Nephron progenitor cell (in vitro differentiated cells): ENCODE data around the gene ATP2B2.

Source experiments
- DNase-seq: peaks from one replicate; pipeline ENCODE4 v3.0.0; 2021
- H3K27ac Mint-ChIP-seq: 2 replicates; pipeline ENCODE4 v1.8.0; 2021; ENCODE audit warnings: mild to moderate bottlenecking, moderate library complexity, mixed read lengths
- H3K27me3 Mint-ChIP-seq: 2 replicates; pipeline ENCODE4 v1.8.0; 2021; ENCODE audit warnings: mild to moderate bottlenecking, low read depth, mixed read lengths; ENCODE audit not compliant: poor library complexity
- H3K36me3 Mint-ChIP-seq: 2 replicates; pipeline ENCODE4 v1.8.0; 2021; ENCODE audit warnings: low read depth, mixed read lengths
- H3K4me1 Mint-ChIP-seq: 2 replicates; pipeline ENCODE4 v1.8.0; 2021; ENCODE audit warnings: mixed read lengths
- H3K4me3 Mint-ChIP-seq: 2 replicates; pipeline ENCODE4 v1.8.0; 2021; ENCODE audit warnings: mild to moderate bottlenecking, moderate library complexity, mixed read lengths
- H3K9me3 Mint-ChIP-seq: 2 replicates; pipeline ENCODE4 v1.8.0; 2021; ENCODE audit warnings: mild to moderate bottlenecking, moderate library complexity, mixed read lengths
- TF ChIP-seq, protein P1 (sequence below): fragments of 200-600 bp; sonication (generic); IDR thresholded peaks from 2 replicates; pipeline ENCODE4 v1.5.0; 2021; ENCODE audit warnings: antibody characterized with exemption

Gene ATP2B2

DNA sequence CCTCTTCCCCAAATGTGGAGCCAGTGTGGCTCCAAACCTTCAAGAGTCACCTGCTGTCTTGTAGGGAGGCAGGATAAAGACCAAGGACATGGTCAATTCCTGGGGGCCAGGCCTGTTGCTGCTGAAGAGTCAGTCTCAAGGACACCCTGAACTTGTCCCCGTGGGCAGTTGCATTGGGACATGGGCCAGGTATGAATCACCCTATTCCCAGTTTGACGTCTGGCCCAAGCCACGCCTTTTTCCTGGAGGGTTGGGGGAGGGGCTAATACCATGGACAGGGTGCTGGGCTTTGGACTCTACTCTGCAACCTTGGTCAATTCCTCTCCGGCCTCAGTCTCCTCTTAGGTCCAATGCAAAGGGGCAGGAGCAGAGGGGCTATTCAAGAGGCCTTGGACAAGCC, 10.4 kb downstream of the ATP2B2 start:
- no peak for DNase-seq
- Mint-ChIP-seq H3K36me3 (no peaks in the 10 kb centered on the region), H3K27me3 (peaks cover 16% of the 10 kb centered on the region), H3K4me3 (no peak overlapping the region), H3K9me3 (no peaks in the 10 kb centered on the region), H3K4me1 (peaks cover 12% of the 10 kb centered on the region), H3K27ac (no peak overlapping the region)
- TF ChIP-seq, protein P1, sequence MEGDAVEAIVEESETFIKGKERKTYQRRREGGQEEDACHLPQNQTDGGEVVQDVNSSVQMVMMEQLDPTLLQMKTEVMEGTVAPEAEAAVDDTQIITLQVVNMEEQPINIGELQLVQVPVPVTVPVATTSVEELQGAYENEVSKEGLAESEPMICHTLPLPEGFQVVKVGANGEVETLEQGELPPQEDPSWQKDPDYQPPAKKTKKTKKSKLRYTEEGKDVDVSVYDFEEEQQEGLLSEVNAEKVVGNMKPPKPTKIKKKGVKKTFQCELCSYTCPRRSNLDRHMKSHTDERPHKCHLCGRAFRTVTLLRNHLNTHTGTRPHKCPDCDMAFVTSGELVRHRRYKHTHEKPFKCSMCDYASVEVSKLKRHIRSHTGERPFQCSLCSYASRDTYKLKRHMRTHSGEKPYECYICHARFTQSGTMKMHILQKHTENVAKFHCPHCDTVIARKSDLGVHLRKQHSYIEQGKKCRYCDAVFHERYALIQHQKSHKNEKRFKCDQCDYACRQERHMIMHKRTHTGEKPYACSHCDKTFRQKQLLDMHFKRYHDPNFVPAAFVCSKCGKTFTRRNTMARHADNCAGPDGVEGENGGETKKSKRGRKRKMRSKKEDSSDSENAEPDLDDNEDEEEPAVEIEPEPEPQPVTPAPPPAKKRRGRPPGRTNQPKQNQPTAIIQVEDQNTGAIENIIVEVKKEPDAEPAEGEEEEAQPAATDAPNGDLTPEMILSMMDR = no peak

GRCh38 chr3:10494180-10494579, 11.2 kb downstream of the ATP2B2 start:
- Mint-ChIP-seq H3K36me3 (no peaks in the 10 kb centered on the region), H3K9me3 (no peaks in the 10 kb centered on the region), H3K4me3 (no peak overlapping the region), H3K27ac (no peak overlapping the region), H3K4me1 (peaks cover 11% of the 10 kb centered on the region), H3K27me3 (peaks cover 22% of the 10 kb centered on the region)
- TF ChIP-seq, protein P1 = no peak
- DNase-seq = no peak

GRCh38 chr3:10493202-10493589, 12.2 kb downstream of the ATP2B2 start:
- TF ChIP-seq, protein P1 = no peak
- H3K27me3 Mint-ChIP-seq = peaks cover 29% of the 10 kb centered on the region
- no peaks in the 10 kb centered on the region for H3K9me3 Mint-ChIP-seq
- no peaks in the 10 kb centered on the region for H3K36me3 Mint-ChIP-seq
- H3K4me1 Mint-ChIP-seq = peaks cover 11% of the 10 kb centered on the region
- no peak overlapping the region for H3K4me3 Mint-ChIP-seq
- H3K27ac Mint-ChIP-seq = no peak overlapping the region
- DNase-seq = no peak

- Mint-ChIP-seq H3K27me3 (peaks cover 28% of the 10 kb centered on the region), H3K4me3 (no peak overlapping the region), H3K36me3 (no peaks in the 10 kb centered on the region), H3K9me3 (no peaks in the 10 kb centered on the region), H3K4me1 (peaks cover 11% of the 10 kb centered on the region), H3K27ac (no peak overlapping the region)
- DNase-seq = no peak
- TF ChIP-seq, protein P1 = no peak
These were observed 12.8 kb downstream of the ATP2B2 start for GRCh38 chr3:10492364-10493201.

DNA sequence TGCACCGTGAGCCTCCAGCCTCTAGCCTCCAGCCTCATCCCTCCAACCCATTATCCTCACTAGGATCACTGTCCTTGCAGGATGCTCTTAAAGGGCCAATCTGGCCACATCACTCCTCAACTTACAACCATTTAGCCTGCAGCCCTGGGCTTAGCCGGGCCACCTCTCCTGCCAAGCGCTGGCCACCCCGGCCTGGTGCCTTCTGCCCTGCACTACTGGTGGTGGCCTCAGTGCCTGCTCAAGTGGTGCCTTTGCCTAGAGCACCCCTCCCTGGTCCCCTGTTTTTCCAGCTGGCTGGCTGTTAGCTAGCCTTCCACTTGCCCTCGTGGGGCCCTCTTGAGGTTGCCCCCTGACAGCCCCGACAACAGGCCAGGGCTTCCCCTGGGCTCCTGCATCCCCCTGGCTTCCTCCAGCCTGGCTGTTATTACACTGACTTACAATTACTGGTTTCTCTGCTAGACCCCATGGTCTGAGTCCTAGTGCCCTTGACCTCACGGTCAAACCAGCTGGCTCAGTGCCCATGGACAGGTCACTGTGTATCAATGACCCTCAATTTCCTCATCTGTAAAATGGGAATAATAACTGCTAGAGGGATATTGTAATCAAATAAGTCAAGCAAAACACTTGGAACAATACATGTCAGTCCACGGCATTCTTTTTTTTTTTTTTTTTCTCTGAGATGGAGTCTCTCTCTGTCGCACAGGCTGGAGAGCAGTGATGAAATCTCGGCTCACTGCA, 15.5 kb downstream of the ATP2B2 start:
- TF ChIP-seq, protein P1 = no peak
- Mint-ChIP-seq H3K4me3 (no peak overlapping the region), H3K9me3 (no peaks in the 10 kb centered on the region), H3K27ac (no peak overlapping the region), H3K36me3 (no peaks in the 10 kb centered on the region), H3K27me3 (peaks cover 30% of the 10 kb centered on the region), H3K4me1 (peaks cover 5% of the 10 kb centered on the region)
- DNase-seq = no peak
